HL-60/S4 (cell line): Measurements from ENCODE around the gene TTLL12.

Experiments
- in situ Hi-C: fragments of 300-500 bp; cut with MboI; formaldehyde crosslinking; loops from 2 replicates; pipeline ENCODE4 v1.14.3; 2022; ENCODE audit warnings: low sequenced_read_pairs

TTLL12 gene

GRCh38 chr22:43216738-43217137 lies 29.8 kb upstream of the TTLL12 start:
- in situ Hi-C loops: no loop called here

- in situ Hi-C loops: no loop called here
These were observed 27.0 kb upstream of the TTLL12 start for GRCh38 chr22:43213962-43214361.

GRCh38 chr22:43213051-43213450 lies 26.1 kb upstream of the TTLL12 start:
- in situ Hi-C loops: no loop called here

- in situ Hi-C loops: no loop called here
These were observed 25.6 kb upstream of the TTLL12 start for GRCh38 chr22:43212434-43212952.

- in situ Hi-C loops: no loop called here
These were observed 25.1 kb upstream of the TTLL12 start for GRCh38 chr22:43211941-43212433.

- in situ Hi-C loops: no loop called here
These were observed 23.9 kb upstream of the TTLL12 start for GRCh38 chr22:43210631-43211515.

GRCh38 chr22:43209971-43210370 lies 23.0 kb upstream of the TTLL12 start:
- in situ Hi-C loops: no loop called here

GRCh38 chr22:43209523-43209890 lies 22.6 kb upstream of the TTLL12 start:
- in situ Hi-C loops: no loop called here

- in situ Hi-C loops: no loop called here
These were observed 22.0 kb upstream of the TTLL12 start for GRCh38 chr22:43208703-43209522.

GRCh38 chr22:43207849-43208702 lies 21.1 kb upstream of the TTLL12 start:
- in situ Hi-C loops: no loop called here

GRCh38 chr22:43207386-43207785 lies 20.5 kb upstream of the TTLL12 start:
- in situ Hi-C loops: no loop called here

- in situ Hi-C loops: no loop called here
These were observed 19.7 kb upstream of the TTLL12 start for GRCh38 chr22:43206509-43207161.

- in situ Hi-C loops: no loop called here
These were observed 19.0 kb upstream of the TTLL12 start for GRCh38 chr22:43205748-43206508.

- in situ Hi-C loops: no loop called here
These were observed 18.3 kb upstream of the TTLL12 start for GRCh38 chr22:43205261-43205691.

GRCh38 chr22:43203471-43203981 lies 16.6 kb upstream of the TTLL12 start:
- in situ Hi-C loops: no loop called here

- in situ Hi-C loops: no loop called here
These were observed 15.9 kb upstream of the TTLL12 start for GRCh38 chr22:43202756-43203410.

- in situ Hi-C loops: no loop called here
These were observed 15.4 kb upstream of the TTLL12 start for GRCh38 chr22:43202326-43202725.

GRCh38 chr22:43201486-43202219 lies 14.7 kb upstream of the TTLL12 start:
- in situ Hi-C loops: no loop called here
